ENCODE results near the gene PRKD3. TPM values are rescaled to one million over a fixed set of nuclear protein-coding genes. Genes with fewer than 3 reads are reported as not detected.
A peak's percentile ranks its signal among the peaks of the same experiment; 100 is the strongest.

The PRKD3 gene
- total and polyA plus RNA-seq, 2 donors (not counting 3 experiments of a cell fraction or from before 2014, with no cell fraction given): 14.9 to 47.3 TPM

DNA sequence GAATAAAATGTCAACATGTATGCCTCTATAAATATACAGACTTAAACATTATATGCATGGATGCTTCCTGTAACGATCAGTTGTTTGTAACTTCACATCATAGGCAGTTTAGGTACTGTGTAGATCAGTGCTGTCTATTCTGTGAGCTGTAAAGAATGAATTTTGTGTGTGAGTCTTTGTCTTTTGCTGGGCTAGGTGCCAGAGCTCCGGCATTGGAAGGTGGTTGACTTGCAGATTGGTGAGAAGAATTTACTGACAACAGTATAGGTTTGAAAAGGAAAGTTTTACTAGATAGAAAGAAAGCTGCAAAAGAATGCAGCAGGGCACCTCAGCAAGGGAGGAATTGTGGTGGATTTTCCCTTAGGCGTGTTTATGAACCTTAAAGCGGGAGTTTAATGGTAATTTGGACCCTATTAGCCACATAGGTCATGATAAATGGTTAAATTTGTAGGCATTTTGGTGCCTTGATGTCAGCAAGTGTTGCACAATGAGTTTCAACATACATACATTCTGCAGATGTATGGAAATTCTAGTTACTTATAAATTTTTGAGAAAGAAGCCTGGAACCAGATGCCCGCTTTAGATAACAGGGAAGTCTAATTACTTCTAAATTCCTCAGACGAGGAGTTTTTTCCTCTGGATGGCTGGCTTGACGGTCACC, 13.1 kb upstream of the PRKD3 start:
- FAIRE-seq: no peak
- Histone ChIP-seq H3K36me3 (ENCODE audit: control insufficient read depth in 2 of 2, extremely low read depth in 1 of 2, insufficient read depth in 2 of 2, low read length in 2 of 2) (no peaks in the 10 kb centered on the region), H3K27me3 (ENCODE audit: control insufficient read depth in 2 of 2, insufficient read depth in 2 of 2, low read length in 2 of 2) (no peaks in the 10 kb centered on the region), H4K20me1 (replicated peaks; ENCODE audit: control insufficient read depth, extremely low read depth, insufficient read depth, low read length) (no peaks in the 10 kb centered on the region), H3K79me2 (ENCODE audit: control insufficient read depth, insufficient read depth, low read length) (no peaks in the 10 kb centered on the region), H3K9me1 (replicated peaks; ENCODE audit: control insufficient read depth, extremely low read depth, insufficient read depth, low read length) (no peaks in the 10 kb centered on the region), H3K4me3 (replicated peaks in 1 of 3; ENCODE audit: insufficient read depth in 1 of 3, low read depth in 1 of 3, low read length in 3 of 3) (no peak overlapping the region), H2AFZ (ENCODE audit: low read depth, low read length) (no peak overlapping the region), H3K9ac (replicated peaks; ENCODE audit: extremely low read depth, insufficient read depth, low read length) (no peak overlapping the region), H3K27ac (ENCODE audit: insufficient read depth, low read depth, low read length) (no peak overlapping the region), H3K9me3 (replicated peaks; ENCODE audit: control insufficient read depth, insufficient read depth, low read length) (no peaks in the 10 kb centered on the region), H3K4me1 (ENCODE audit: control insufficient read depth, extremely low read depth, insufficient read depth, low read length) (peaks cover 2% of the 10 kb centered on the region), H3K4me2 (ENCODE audit: insufficient read depth, low read length) (no peak overlapping the region)
- ChIA-PET CTCF (interaction anchor here (0.6 to 1.3 kb wide), 2 partner anchors 14 to 58 kb away, joined by 3 to 4 read pairs; no protein-coding TSS in a partner anchor), POLR2A (no interaction called here)
- peak; percentile 20 for DNase-seq (ENCODE audit: low read depth, low spot score)
- BruUV-seq (replicated peaks): no TSS peak
- dilution Hi-C loops (cut with MboI; ENCODE audit: extremely low pct_ligation_motif_present, low sequenced_read_pairs): no loop called here
- TF ChIP-seq POLR2AphosphoS5 (IDR thresholded peaks at IDR 0.05; ENCODE audit: insufficient read depth, low read depth, low read length): no peak
- no peak for TF ChIP-seq EZH2 (IDR thresholded peaks at IDR 0.05; ENCODE audit: borderline replicate concordance, low read depth, low read length, severe bottlenecking)
- TF ChIP-seq POLR2A (IDR thresholded peaks at IDR 0.05; ENCODE audit: low read depth, low read length): no peak
- TF ChIP-seq JUN (IDR thresholded peaks at IDR 0.05; ENCODE audit: borderline replicate concordance, insufficient read depth, insufficient read length, low read depth): no peak
- TF ChIP-seq FOS (IDR thresholded peaks at IDR 0.05; ENCODE audit: borderline replicate concordance, insufficient read depth, low read length): no peak
- TF ChIP-seq, protein P1, sequence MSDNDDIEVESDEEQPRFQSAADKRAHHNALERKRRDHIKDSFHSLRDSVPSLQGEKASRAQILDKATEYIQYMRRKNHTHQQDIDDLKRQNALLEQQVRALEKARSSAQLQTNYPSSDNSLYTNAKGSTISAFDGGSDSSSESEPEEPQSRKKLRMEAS (IDR thresholded peaks at IDR 0.05; ENCODE audit: insufficient read depth, insufficient read length): no peak
- no peak for TF ChIP-seq GATA2 (IDR thresholded peaks at IDR 0.05; ENCODE audit: insufficient read depth, insufficient read length, low read depth, low read length)
- intact Hi-C loops (cut with micrococcal nuclease): no loop called here

DNA sequence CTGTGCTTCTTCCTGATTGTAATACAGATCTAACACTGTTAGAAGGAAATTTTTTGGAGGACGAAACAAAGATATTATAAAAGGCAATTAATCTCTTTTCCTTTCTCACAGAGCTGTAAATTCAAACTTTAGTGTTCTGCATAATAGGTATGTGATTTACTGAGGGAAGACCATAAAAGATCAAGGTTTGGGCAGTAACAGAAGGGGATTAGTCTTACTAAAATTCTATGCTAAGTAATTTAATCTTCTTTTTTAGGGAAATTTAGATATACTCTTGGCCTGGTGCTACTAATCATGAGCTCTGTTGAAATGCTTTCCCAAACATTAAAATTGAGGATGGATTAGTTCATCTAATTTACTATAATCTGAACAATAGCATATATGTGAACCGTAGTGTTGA, 11.0 kb upstream of the PRKD3 start:
- BruUV-seq (replicated peaks): no TSS peak
- POLR2A ChIA-PET: no interaction called here

More for the DNA sequence above, 11.0 kb upstream of the PRKD3 start:
- CTCF ChIA-PET: interaction anchor here (0.7 kb wide), 2 partner anchors 19 to 154 kb away, joined by 3 read pairs; no protein-coding TSS in a partner anchor
- H3K27ac ChIP-seq (ENCODE audit: insufficient read depth, low read depth, low read length): no peak overlapping the region
- H3K9me1 ChIP-seq (replicated peaks; ENCODE audit: control insufficient read depth, extremely low read depth, insufficient read depth, low read length): no peaks in the 10 kb centered on the region
- no peak for FAIRE-seq
- dilution Hi-C loops (cut with MboI; ENCODE audit: extremely low pct_ligation_motif_present, low sequenced_read_pairs) (no loop called here), intact Hi-C loops (cut with micrococcal nuclease) (no loop called here)
- H2AFZ ChIP-seq (ENCODE audit: low read depth, low read length): no peak overlapping the region
- H3K9ac ChIP-seq (replicated peaks; ENCODE audit: extremely low read depth, insufficient read depth, low read length): no peak overlapping the region
- H3K9me3 ChIP-seq (replicated peaks; ENCODE audit: control insufficient read depth, insufficient read depth, low read length): no peaks in the 10 kb centered on the region
- TF ChIP-seq, protein P2, sequence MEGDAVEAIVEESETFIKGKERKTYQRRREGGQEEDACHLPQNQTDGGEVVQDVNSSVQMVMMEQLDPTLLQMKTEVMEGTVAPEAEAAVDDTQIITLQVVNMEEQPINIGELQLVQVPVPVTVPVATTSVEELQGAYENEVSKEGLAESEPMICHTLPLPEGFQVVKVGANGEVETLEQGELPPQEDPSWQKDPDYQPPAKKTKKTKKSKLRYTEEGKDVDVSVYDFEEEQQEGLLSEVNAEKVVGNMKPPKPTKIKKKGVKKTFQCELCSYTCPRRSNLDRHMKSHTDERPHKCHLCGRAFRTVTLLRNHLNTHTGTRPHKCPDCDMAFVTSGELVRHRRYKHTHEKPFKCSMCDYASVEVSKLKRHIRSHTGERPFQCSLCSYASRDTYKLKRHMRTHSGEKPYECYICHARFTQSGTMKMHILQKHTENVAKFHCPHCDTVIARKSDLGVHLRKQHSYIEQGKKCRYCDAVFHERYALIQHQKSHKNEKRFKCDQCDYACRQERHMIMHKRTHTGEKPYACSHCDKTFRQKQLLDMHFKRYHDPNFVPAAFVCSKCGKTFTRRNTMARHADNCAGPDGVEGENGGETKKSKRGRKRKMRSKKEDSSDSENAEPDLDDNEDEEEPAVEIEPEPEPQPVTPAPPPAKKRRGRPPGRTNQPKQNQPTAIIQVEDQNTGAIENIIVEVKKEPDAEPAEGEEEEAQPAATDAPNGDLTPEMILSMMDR (IDR thresholded peaks at IDR 0.05; ENCODE audit: extremely low read depth in 1 of 2, insufficient read depth in 1 of 2, low read depth in 1 of 2, low read length in 2 of 2): no peak
- TF ChIP-seq GATA2 (IDR thresholded peaks at IDR 0.05; ENCODE audit: insufficient read depth, insufficient read length, low read depth, low read length): no peak
- H4K20me1 ChIP-seq (replicated peaks; ENCODE audit: control insufficient read depth, extremely low read depth, insufficient read depth, low read length): no peaks in the 10 kb centered on the region
- H3K4me3 ChIP-seq (replicated peaks in 1 of 3; ENCODE audit: insufficient read depth in 1 of 3, low read depth in 1 of 3, low read length in 3 of 3): no peak overlapping the region
- no peak overlapping the region for H3K4me2 ChIP-seq (ENCODE audit: insufficient read depth, low read length)
- H3K27me3 ChIP-seq (ENCODE audit: control insufficient read depth in 2 of 2, insufficient read depth in 2 of 2, low read length in 2 of 2): no peaks in the 10 kb centered on the region
- no peaks in the 10 kb centered on the region for H3K36me3 ChIP-seq (ENCODE audit: control insufficient read depth in 2 of 2, extremely low read depth in 1 of 2, insufficient read depth in 2 of 2, low read length in 2 of 2)
- no peaks in the 10 kb centered on the region for H3K79me2 ChIP-seq (ENCODE audit: control insufficient read depth, insufficient read depth, low read length)
- H3K4me1 ChIP-seq (ENCODE audit: control insufficient read depth, extremely low read depth, insufficient read depth, low read length): no peaks in the 10 kb centered on the region
- no peak for DNase-seq (ENCODE audit: low read depth, low spot score)
